Measurements from ENCODE around the gene NNAT. TPM values are rescaled to one million over a fixed set of nuclear protein-coding genes. Genes with fewer than 3 reads are reported as not detected.

The NNAT gene
- total RNA-seq, 2 donors from 2014 or later: 0.78 to 2.6 TPM

DNA sequence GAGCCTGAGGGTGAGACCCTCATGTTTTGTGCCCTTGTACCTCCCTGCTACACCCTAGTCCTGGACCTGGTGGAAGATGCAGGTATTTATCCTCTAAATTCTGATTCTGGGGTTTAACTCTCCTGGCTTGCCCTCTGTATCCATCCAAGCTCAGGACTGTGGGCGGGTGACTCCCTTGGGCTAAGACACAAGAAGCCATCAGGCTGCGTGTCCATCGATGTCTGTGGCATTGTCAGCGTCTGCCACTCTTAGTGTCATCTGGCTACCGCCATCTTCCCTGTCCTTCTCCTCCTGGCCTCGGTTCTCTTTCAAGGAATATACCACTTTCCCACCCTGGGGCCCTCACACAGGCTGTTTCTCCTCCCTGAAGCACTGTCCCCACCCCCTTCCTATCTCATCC lies 35.5 kb downstream of the NNAT start:
- Histone ChIP-seq H3K4me1 (no peaks in the 10 kb centered on the region), H3K4me3 (no peak overlapping the region), H3K36me3 (no peaks in the 10 kb centered on the region), H3K27me3 (no peaks in the 10 kb centered on the region), H3K27ac (no peak overlapping the region), H3K9me3 (no peaks in the 10 kb centered on the region)
- TF ChIP-seq CTCF (IDR thresholded peaks at IDR 0.05): no peak
- no peak for DNase-seq (ENCODE audit: low spot score)

DNA sequence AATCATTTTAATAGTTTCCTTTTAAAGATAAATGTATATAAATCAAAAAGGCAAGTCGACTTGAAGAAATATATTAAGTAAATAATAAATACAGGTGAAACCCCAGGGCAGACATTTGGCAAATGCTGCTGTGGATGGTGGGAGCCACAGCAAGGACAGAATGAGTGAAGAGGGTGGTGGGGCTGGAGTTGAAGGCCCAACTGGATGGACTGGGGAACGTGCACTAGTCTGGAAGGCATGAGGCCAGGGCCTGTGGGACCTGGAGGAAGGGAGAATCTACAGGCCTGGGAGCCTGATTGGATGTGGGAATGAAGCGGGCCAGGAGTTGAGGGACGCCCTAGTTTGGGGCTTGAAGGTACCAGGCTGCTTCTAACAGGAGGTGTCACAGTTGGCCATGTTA lies 37.3 kb downstream of the NNAT start:
- no peaks in the 10 kb centered on the region for H3K9me3 ChIP-seq
- no peak overlapping the region for H3K4me3 ChIP-seq
- H3K4me1 ChIP-seq: no peaks in the 10 kb centered on the region
- no peak overlapping the region for H3K27ac ChIP-seq
- TF ChIP-seq CTCF (IDR thresholded peaks at IDR 0.05): no peak
- DNase-seq (ENCODE audit: low spot score): no peak
- no peaks in the 10 kb centered on the region for H3K27me3 ChIP-seq
- H3K36me3 ChIP-seq: no peaks in the 10 kb centered on the region

GRCh38 chr20:37558779-37559178 lies 37.7 kb downstream of the NNAT start:
- Histone ChIP-seq H3K27ac (no peak overlapping the region), H3K27me3 (no peaks in the 10 kb centered on the region), H3K36me3 (no peaks in the 10 kb centered on the region), H3K4me3 (no peak overlapping the region), H3K9me3 (no peaks in the 10 kb centered on the region), H3K4me1 (no peaks in the 10 kb centered on the region)
- DNase-seq (ENCODE audit: low spot score): no peak
- no peak for TF ChIP-seq CTCF (IDR thresholded peaks at IDR 0.05)

DNA sequence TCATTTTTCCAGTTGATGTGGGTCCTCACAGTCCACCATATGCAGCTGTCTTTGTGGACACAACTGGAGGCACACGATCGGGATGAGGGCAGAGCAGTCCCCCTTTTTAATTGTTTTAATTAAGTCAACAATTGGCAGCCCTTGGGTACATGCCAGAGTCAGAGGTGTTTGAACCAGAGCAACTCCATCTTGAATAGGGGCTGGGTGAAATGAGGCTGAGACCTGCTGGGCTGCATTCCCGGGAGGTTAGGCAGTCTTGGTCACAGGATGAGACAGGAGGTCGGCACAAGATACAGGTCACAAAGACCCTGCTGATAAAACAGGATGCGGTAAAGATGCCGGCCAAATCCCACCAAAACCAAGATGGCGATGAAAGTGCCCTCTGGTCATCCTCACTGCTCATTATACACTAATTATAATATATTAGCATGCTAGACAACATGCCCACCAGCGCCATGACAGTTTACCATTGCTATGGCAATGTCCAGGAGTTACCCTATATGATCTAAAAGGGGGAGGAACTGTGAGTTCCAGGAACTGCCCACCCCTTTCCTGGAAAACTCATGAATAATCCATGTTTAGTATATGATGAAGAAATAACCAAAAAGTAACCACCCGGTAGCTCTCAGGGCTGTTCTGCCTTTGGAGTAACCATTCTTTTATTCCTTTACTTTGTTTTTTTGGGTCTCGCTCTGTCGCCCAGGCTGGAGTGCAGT lies 38.4 kb downstream of the NNAT start:
- Histone ChIP-seq H3K4me1 (peaks cover 0 to 3% of the 10 kb centered on the region in 2 donors), H3K27me3 (no peaks in the 10 kb centered on the region), H3K27ac (no peak overlapping the region), H3K36me3 (no peaks in the 10 kb centered on the region), H3K9me3 (no peaks in the 10 kb centered on the region), H3K4me3 (no peak overlapping the region)
- no peak for DNase-seq (ENCODE audit: low spot score)
- no peak for TF ChIP-seq CTCF (IDR thresholded peaks at IDR 0.05)

GRCh38 chr20:37560629-37561028 lies 39.6 kb downstream of the NNAT start:
- no peak for TF ChIP-seq CTCF (IDR thresholded peaks at IDR 0.05)
- no peak for DNase-seq (ENCODE audit: low spot score)
- H3K27ac ChIP-seq: no peak overlapping the region
- no peaks in the 10 kb centered on the region for H3K9me3 ChIP-seq
- H3K27me3 ChIP-seq: no peaks in the 10 kb centered on the region
- no peaks in the 10 kb centered on the region for H3K36me3 ChIP-seq
- peaks cover 0 to 7% of the 10 kb centered on the region in 2 donors for H3K4me1 ChIP-seq
- no peak overlapping the region for H3K4me3 ChIP-seq

Measured in right atrium auricular region (tissue), 2 donors.